GM19351 (cell line): ENCODE measurements around the gene GCC1.
A peak's percentile ranks its signal among the peaks of the same experiment; 100 is the strongest.

Experiments
- ATAC-seq: cut with Tn5 transposase; IDR thresholded peaks from one replicate; pipeline ENCODE4 v1.9.1; 2021; ENCODE audit warnings: mild to moderate bottlenecking, moderate library complexity; ENCODE audit not compliant: unreplicated experiment

GCC1 gene, protein sequence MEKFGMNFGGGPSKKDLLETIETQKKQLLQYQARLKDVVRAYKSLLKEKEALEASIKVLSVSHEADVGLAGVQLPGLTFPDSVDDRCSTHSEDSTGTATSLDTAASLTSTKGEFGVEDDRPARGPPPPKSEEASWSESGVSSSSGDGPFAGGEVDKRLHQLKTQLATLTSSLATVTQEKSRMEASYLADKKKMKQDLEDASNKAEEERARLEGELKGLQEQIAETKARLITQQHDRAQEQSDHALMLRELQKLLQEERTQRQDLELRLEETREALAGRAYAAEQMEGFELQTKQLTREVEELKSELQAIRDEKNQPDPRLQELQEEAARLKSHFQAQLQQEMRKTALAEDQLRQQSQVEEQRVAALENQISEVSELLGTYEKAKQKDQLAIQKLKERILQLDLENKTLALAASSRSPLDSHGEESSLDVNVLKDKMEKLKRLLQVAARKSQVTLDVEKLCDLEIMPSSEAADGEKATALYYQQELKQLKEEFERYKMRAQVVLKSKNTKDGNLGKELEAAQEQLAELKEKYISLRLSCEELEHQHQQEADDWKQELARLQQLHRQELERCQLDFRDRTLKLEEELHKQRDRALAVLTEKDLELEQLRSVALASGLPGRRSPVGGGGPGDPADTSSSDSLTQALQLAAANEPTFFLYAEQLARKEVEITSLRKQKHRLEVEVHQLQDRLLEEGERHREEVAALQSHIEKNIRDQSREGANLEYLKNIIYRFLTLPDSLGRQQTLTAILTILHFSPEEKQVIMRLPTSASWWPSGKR

DNA sequence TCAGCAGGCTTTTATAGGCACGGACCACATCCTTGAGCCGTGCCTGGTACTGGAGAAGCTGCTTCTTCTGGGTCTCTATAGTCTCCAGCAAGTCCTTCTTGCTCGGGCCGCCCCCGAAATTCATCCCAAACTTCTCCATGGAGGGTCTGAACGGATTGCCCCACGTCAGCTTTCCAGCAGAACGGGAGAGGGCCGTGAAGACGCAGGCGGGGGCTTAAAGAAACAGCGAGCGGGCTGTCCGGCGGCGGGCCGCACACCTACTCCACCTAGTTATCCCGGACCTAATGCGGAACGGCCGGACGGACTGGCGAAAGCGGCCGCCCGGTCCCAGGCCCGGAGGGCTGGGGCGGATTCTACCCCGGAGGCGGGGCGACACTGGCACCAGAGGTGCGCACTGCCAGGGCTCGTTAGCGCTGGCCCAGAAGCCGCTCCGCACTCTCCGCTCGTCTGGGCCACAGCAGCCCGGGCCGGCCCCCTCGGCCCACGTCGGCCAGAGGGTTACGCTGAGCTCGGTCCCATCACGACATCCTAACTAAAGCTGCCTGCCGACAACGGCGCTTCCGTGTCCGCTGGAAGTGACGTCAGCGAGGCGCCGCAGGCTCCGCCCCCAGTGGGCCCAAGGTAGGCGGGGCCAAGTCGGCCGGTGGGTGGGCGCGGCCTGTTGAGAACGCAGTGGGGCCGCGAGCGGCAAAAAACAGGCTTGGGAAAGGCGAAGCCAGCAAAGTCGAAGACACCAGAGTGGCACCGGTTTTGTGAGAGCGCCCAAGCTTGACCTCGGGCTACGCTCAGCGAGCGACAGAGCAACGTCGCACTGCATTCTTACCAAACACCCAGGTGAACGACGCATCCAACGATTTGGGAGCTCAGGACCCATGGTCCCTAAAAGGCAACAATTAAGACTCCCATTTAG is at the start of gene GCC1:
Gene GCC1, minus strand, starts transcription at position 553 of the 910 bp plus-strand sequence. Its CDS starts 414 bp downstream, at position 139.
- ATAC-seq, result peak; percentile 73

DNA sequence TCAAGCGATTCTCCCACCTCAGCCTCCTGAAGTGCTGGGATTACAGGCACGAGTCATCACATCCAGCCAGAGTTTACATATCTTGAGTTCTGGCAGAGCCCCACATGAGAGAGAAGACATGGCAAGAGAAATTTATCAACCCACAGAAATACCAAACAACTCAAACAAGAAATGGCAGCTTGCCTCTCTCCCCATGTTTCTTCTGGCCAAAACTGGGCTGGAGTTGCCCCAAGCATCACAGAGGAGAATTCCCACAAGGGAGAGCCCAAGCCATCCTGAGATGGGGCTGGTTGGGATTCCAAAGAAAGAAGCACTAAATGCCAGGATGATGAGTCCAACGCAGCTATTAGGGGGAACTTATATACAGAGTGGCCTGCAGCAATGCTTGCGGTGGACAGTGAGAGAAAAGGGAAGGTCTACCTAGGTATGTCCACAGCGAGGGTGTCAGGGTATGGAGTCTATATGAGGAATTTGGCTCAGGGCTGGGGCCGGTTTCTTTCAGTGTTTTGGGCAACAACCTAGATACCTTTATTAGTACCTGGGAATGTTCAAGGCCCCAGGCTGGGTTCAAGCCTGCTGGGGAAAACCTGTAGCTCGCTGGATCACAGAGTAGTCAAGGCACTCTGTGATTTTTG is 47.0 kb upstream of the GCC1 start:
- no peak for ATAC-seq

DNA sequence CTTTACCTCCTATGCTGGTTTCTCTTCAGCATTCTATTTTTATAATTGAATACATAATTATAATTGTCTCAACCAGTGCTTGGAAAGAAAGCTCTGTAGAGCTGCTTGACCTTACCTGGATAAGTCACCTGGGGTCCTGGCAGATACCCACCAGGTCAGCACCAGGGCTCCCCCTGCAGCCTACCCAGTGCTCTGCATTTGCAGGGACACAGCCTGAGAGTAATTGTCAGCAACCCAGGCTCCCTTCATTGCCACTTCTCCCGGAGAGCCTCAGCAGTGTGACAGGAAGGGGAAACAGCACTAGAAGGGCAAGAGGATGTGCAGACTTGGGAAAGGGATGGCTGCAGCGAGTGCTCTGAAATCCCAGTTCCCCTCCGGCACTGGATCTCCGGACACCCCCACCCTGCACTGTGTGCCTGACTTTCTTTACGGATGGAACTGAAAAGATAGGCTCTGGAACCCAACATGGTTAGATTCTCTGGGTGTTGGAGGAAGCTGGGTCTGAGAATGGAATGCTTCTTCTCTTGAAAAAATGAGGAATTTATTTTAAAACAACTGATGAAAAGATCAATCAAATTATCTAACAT is 44.0 kb upstream of the GCC1 start:
- ATAC-seq, result peak; percentile 86

DNA sequence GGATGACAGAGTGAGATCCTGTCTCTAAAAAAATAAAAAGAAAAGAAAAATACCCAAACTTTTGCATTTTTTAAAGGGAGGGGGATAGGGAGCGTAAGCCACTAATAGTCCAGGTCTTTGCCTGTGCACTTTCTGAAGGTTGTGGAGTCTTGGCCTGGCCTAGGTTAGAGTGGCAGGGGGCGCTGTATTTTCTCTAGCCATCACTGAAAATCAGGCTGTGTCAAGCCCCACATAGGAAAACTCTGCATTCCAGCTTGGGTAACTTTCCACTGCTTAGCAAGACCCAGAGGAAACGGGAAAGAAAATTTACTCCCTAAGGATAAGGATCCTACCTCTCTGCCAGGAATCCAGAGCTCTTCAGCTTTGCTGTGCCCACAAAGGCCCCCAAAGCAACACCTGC is 43.0 kb upstream of the GCC1 start:
- no peak for ATAC-seq

DNA sequence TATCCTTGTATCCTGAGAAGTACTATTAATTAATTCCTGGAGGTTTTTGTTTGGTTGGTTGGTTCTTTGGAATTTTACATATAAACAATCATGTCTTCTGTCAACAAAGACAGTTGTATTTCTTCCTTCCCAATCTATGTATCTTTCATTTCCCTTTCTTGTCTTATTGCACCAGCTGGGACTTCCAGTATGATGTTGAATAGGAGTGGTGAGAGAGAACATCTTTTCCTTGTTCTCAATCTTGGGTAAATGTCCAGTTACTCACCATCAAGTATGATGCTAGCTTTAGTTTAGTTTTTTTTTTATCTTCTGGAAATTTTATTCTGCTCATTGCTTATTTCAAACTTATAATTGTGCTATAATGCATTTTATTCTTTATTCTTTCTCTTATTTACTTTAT is 39.9 kb upstream of the GCC1 start:
- no peak for ATAC-seq

DNA sequence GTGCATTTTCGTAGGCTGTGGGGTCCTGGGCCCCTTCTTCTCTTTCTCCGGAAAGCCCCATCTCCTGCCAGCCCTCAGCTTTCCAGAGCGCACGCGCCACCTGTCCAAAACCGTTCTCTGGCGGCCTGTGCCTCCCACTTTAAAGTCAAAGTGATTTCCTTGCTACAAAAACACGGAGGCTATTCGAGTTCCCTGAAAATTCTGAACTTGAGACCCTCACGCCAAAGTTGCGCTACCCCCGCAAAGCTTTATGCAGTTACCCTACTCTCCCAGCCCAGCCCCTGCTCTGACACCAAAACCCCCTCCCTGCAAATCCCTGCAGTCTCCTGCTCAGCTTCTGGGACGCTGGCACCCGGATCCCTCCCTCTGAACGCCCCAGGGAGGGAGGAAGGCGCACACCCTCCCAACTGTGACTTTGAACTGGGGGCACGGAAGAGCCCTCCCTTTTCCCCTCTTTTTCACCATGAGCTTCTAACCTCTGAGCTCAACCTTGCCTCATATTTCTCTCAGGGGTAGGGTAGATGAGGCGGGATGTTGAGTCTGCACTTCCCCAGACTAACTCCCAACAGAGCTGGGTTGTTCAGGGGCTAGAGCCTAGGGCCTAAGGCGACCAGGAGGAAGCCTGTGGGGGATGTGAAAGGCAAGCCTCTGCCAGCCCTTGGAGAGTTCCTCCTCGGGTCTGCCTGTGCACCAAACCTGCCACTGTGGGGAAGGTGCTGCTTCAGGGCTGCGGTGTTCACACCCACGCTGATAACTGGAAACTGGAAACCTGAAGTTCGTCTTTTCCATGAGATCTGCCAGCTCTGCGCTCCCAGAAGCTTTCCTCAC is 35.2 kb upstream of the GCC1 start:
- ATAC-seq, result no peak

DNA sequence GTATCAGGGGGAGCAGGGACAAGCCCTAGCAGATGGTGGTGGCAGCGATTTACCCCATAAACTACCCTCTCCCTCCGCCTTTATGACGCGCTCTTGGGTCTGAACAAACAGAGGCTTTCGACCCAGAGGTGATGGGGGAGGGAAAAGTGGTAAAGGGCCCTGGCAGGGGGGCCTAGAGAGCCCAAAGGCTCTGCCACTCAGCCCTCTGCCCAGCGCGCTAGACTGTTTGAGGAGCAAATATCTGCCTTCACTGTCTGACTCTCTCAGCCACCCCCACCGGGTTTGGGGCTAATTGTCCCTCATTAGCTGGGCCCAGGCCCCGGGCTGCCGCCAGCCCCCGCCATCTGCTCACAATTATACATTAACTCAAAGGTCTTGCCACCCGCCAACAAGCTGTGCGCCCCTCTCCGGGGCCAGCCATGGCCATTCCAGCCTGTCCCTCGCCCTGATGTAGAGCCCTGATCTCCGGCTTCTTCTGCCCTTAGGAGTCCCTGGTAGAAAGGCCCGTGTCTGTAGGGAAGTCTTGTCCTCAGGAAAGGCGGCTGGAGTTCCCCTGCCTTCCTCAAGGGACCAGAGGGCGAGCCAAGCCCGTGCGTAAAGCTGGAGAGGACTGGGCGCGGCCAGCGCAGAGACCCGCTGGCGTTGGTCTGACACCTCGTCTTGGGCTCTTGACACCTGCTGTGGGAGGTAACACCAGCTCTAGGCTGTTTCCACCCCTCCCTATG is 34.4 kb upstream of the GCC1 start:
- ATAC-seq, result no peak

DNA sequence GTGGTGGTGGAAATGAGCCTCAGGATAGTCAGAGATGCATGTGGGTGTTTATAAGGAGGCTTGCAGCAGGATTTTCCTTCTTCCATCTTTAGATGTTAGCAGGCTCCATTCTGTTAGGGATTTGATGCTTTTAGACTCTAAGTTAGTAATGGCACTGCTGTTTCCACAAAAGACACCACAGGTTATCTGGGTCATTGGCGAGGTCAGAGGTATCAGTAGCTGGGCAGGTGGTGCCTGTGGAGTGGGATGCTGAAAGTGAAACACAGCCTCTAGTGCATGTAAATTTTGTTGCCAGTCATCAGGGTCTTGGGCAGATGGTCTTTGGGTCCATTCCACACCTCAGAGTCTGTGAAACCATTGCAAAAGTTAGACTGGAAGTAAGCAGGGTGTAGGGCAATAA is 33.4 kb upstream of the GCC1 start:
- no peak for ATAC-seq

DNA sequence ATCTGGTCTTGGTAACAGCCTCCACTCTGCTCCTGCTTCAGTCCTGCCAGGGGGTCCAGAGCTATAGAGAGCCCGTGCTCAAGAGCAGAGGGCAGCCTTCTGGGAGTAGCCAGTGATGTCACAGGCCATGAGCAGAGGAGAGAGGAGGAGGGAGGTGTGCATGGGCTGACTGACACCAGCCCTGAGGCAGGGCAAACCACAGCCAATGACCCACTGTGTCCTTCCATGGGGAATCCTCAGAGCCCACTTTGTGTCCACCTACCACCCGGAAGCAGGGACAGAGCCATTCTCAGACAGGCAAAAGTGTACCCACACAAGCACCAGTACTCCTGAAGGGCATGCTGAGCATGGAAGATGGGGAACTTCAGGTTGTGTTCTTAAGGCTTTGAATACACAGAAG is 32.6 kb upstream of the GCC1 start, which contains the start of gene PAX4:
Gene PAX4, minus strand, starts transcription at position 101 of the 400 bp plus-strand sequence. CDS start 2,214 bp downstream, outside the sequence.
- no peak for ATAC-seq

DNA sequence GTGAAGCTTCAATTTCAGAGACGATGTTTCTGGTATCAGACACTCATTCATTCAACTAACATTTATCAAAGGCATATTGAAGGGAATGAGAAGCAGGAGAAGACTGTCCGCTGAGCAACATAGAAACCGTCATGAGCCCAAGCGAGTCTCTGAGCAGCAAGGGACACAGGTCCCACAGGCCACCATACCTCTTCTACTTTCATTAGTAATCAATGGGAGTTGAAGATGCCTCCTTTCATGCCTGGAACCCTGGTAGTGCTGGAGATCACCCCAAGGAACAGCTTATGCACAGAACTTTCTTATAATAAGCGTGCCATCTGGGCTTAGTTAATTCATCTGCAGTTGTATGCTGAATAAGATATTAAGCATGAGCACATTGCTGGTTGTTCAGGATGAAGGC is 31.3 kb upstream of the GCC1 start:
- no peak for ATAC-seq

DNA sequence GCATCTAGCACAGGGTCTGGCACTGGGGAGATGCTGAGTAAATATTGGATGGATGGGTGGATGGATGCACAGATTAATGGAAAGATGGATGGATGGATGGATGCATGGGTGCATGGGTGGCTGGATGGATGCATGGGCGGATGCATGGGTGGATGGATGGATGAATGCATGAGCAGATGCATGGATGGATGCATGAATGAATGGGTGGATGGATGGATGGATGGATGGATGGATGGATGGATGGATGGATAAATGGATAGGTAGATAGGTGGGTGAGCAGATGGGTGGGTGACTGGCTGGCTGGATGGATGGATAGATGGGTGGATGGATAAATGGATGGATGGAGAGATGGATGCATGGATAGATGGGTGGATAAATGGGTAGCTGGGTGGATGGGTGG is 26.9 kb upstream of the GCC1 start:
- no peak for ATAC-seq

DNA sequence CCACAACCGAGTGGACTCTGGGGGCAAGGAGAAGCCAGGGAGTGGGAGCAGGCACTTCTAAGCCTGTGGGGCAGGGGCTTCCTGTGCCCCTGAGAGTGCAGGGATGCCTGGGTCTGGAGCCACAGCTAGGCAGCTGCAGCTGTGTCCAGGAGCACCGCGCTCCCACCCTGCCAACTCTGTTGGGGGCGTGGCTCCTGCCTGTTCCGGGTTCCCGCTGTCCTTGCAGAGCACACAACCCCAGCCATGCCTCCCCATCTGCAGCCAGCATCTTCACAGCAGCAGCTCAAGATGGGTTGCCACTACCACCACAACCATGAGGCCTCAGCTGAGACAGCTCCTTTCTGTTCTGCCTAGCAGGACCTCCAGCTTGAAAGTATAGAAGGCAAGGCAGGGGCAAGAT is 23.9 kb upstream of the GCC1 start:
- no peak for ATAC-seq

DNA sequence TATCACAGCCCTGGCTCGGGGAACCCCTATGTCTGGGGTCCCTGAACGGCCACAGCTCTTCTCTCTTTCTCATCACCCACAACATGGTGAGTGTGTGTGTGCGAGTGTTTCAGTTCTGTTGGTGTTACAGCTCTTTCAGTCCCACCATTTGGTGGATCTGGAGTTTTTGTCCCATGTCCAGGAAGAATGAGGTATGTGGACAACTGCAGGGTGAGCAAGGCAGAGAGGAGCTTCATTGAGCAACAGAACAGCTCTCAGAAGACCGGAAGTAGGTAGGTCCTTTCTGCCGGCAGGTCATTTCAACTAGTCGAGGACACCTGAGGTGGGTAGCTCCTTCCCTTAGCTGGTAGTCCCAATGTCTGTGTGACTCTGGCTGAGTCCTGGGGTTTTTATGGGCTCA is 23.1 kb upstream of the GCC1 start:
- ATAC-seq, result no peak

DNA sequence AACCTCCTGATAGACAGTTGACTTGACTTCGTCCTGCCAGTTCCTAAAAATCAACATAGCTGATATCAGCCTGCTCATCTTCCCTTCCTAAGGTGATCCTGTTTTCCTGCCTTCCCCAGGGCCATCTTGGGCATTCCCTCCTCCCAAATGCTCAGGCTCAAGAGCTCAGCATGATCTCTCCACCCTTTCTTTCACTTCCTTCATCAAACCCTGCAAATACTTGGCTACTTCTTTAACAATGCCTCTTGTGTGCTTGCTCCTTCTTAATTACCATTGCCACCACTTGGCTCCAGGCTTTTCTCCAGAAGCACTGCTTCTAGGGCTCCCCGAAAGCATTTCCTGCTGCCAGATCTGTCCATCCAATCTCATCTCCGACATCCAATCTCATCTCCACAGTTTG is 15.5 kb upstream of the GCC1 start:
- ATAC-seq, result no peak

DNA sequence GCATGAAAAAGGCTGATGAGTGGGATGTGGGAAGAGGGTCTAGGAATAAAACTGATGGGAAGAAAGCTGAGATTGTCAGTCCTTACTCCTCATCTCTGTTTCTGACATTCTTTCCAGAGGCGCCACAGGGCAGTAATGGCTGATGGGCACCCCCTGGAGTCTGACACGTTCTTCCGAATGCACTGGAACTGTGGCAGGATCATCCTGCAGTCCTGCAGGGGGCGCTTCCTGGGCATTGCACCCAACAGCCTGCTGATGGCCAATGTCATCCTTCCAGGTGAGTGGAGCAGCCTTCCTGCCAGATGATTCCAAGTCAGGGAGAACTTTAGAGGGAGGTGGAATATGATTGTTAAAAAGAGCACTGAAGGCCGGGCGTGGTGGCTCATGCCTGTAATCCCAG is 12.9 kb upstream of the GCC1 start:
- no peak for ATAC-seq

DNA sequence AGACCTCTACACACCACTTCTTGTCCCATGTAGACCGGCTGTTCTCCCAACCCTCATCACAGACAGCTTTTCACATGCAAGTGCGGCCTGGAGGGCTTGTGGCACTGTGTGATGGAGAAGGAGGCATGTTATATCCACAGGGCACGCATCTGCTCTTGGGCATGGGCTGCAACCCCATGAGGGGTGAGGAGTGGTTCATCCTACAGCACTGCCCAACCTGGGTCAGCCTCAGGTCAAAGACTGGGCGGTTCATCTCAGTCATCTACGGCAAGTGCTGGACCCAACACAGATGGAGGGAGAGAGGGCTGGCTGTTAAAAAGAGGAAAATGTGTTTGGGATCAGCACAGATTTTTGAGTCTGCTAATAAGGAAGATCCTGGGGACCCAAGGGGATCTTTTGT is 10.3 kb upstream of the GCC1 start:
- ATAC-seq, result no peak

DNA sequence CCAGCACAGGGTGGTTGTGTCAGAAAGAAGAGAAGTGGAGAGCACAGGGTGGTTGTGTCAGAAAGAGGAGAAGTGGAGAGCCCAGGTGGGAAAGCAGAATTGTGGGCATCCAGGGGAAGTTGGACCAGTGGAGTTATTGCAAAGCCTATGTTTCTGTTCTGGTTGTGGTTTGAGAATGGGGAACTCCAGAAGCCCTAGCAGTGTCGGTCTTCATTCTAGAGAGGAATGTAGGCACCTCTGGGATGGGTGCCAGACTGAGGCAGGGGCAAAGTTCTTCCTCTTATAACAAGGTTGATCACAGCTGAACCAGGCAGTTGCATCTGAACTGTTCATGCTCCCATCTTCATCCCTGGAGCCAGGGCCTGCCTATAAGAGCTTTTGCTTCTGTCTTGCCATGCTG is 9.1 kb upstream of the GCC1 start:
- ATAC-seq, result no peak

DNA sequence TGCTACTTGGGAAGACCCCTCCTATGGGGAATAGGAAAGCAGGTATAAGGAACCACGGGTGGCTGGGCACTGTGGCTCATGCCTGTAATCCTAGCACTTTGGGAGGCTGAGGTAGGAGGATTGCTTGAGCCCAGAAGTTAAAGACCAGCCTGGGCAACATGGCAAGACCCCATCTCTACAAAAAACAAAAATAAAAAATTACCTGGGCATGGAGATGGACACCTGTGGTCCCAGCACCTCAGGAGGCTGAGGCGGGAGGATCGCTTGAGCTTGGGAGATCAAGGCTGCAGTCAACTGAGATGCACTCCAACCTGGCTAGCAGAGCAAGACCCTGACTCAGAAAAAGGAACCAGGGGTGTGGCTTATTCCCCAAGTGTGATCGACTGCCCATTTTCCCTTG is 7.2 kb upstream of the GCC1 start:
- ATAC-seq, result no peak

DNA sequence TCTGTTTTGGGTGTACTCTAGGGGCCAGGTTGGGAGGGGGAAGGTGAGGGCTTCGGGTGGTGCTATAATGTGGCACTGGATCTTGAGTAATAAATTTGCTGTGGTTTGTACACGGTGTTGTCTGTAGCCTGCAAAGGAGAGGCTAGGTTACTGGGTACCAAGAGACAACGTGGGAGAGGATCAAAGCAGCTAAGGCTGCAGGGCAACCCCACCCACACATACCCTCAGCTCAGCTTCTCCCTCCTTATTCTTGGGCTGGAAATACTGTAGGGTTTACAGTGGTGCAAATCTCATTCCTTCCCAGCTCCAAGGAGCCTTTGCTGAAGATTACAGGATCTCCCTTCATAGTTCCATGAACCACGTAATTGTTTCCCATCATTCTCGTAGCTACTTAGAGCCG is 6.2 kb upstream of the GCC1 start:
- no peak for ATAC-seq
